GM12873 (cell line): ENCODE results near the gene PIGS.

Source experiments
- CTCF ChIP-seq: IDR thresholded peaks from 2 replicates; pipeline ENCODE4 v1.5.1; 2012; ENCODE audit warnings: low read depth, mild to moderate bottlenecking, moderate library complexity, low read length, control low read depth; ENCODE audit not compliant: insufficient read depth; ENCODE audit errors: missing control alignments

The PIGS gene

GRCh38 chr17:28547096-28547622 is 24.2 kb downstream of the PIGS start:
- no peak for TF ChIP-seq CTCF

- no peak for TF ChIP-seq CTCF
Observed at GRCh38 chr17:28545787-28546415, 25.4 kb downstream of the PIGS start.

GRCh38 chr17:28545141-28545503 is 26.2 kb downstream of the PIGS start:
- no peak for TF ChIP-seq CTCF

- no peak for TF ChIP-seq CTCF
Observed at GRCh38 chr17:28544402-28545140, 26.8 kb downstream of the PIGS start.

GRCh38 chr17:28541439-28541838 is 29.9 kb downstream of the PIGS start:
- TF ChIP-seq CTCF, result no peak

GRCh38 chr17:28540231-28540630 is 31.1 kb downstream of the PIGS start:
- no peak for TF ChIP-seq CTCF

- TF ChIP-seq CTCF, result no peak
Observed at GRCh38 chr17:28538296-28538895, 32.9 kb downstream of the PIGS start.
